BJ (cell line): ENCODE data around the gene SLC9A3. TPM values are rescaled to one million over a fixed set of nuclear protein-coding genes. Genes with fewer than 3 reads are reported as not detected.

Experiments used
- CTCF ChIA-PET: fragments of 350-600 bp; formaldehyde crosslinking; extraction: SDS; loops from one replicate; lab custom pipeline; 2021; ENCODE audit warnings: antibody characterized with exemption, inconsistent platforms; lab: Yijun Ruan, JAX
- POLR2A ChIA-PET: fragments of 300-600 bp; sonication (Branson Sonifier 250); formaldehyde crosslinking; extraction: SDS; loops from one replicate; lab custom pipeline; 2021; ENCODE audit warnings: antibody characterized with exemption; lab: Charles Lee
- DNase-seq: peaks from one replicate; pipeline ENCODE4 v3.0.0-alpha.2; 2011; ENCODE audit warnings: low read depth
- H3K27me3 ChIP-seq: 2 replicates; pipeline ENCODE4 v1.6.0; 2011; ENCODE audit warnings: low read length; ENCODE audit not compliant: control insufficient read depth, insufficient read depth
- H3K36me3 ChIP-seq: 2 replicates; pipeline ENCODE4 v1.5.1; 2011; ENCODE audit warnings: low read length; ENCODE audit not compliant: control insufficient read depth, insufficient read depth
- H3K4me3 ChIP-seq: 2 replicates; pipeline ENCODE4 v1.5.1; 2011; ENCODE audit warnings: low read depth, mild to moderate bottlenecking, control low read depth, low read length
- polyA plus RNA-seq: library from polyadenylated mRNA; depleted of rRNA; stranded (reverse); fragments of >200 nt; gene quantifications from 2 replicates; pipeline ENCODE4 v1.2.3, GENCODE V29; 2011
- TF ChIP-seq, protein P1 (sequence below): IDR thresholded peaks from 2 replicates; pipeline ENCODE4 v1.5.1; 2011; ENCODE audit warnings: low read depth, mild to moderate bottlenecking, control low read depth, inconsistent platforms, low read length, moderate library complexity; ENCODE audit not compliant: insufficient read depth

Gene SLC9A3
- polyA plus RNA-seq, 1 experiment = 1.2 TPM

DNA sequence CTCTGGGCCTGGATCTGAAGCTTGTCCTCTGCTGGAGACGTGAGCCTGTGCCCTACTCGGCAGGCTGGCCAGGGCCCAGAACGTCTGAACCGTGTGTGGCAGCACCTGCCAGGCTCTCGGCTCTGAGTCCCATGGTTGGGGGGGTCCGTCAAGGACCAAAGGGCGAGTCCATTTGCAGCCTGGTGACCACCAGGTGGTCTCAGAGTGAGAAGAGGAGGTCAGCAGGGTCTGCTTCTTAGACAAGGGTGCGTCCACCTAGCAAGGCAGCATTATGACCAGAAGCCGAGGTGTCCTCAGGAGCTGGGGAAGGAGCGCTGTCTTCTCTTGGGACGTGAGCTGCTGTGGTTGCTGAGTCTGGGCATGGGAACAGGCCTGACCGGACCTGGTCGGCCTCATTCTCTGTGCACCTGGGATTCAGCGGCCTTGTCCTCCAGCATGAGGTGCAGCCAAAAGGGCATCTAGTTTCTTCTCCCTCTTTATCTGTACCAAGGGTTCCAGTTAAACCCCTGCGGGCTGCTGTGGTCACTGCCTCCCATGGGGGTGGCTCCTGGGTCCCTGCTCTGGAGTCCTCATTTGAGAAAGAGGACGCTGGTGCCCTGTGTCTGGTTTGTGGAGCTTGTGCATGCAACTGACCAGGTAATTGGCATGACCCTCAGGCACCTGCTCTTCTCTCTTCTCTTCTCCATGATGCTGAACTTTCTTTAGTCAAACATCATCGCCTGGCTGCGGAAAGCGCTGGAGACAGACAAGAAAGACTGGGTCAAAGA is 66.9 kb downstream of the SLC9A3 start:
- H3K36me3 ChIP-seq = peaks cover 34% of the 10 kb centered on the region
- H3K4me3 ChIP-seq = no peak overlapping the region
- ChIA-PET CTCF (interaction anchor here (1.2 to 3.0 kb wide), 3 partner anchors 11 to 15 kb away, joined by 3 to 17 read pairs (median 5); no protein-coding TSS in a partner anchor), POLR2A (no interaction called here)
- DNase-seq = no peak
- H3K27me3 ChIP-seq = no peaks in the 10 kb centered on the region
- TF ChIP-seq, protein P1, sequence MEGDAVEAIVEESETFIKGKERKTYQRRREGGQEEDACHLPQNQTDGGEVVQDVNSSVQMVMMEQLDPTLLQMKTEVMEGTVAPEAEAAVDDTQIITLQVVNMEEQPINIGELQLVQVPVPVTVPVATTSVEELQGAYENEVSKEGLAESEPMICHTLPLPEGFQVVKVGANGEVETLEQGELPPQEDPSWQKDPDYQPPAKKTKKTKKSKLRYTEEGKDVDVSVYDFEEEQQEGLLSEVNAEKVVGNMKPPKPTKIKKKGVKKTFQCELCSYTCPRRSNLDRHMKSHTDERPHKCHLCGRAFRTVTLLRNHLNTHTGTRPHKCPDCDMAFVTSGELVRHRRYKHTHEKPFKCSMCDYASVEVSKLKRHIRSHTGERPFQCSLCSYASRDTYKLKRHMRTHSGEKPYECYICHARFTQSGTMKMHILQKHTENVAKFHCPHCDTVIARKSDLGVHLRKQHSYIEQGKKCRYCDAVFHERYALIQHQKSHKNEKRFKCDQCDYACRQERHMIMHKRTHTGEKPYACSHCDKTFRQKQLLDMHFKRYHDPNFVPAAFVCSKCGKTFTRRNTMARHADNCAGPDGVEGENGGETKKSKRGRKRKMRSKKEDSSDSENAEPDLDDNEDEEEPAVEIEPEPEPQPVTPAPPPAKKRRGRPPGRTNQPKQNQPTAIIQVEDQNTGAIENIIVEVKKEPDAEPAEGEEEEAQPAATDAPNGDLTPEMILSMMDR = no peak

DNA sequence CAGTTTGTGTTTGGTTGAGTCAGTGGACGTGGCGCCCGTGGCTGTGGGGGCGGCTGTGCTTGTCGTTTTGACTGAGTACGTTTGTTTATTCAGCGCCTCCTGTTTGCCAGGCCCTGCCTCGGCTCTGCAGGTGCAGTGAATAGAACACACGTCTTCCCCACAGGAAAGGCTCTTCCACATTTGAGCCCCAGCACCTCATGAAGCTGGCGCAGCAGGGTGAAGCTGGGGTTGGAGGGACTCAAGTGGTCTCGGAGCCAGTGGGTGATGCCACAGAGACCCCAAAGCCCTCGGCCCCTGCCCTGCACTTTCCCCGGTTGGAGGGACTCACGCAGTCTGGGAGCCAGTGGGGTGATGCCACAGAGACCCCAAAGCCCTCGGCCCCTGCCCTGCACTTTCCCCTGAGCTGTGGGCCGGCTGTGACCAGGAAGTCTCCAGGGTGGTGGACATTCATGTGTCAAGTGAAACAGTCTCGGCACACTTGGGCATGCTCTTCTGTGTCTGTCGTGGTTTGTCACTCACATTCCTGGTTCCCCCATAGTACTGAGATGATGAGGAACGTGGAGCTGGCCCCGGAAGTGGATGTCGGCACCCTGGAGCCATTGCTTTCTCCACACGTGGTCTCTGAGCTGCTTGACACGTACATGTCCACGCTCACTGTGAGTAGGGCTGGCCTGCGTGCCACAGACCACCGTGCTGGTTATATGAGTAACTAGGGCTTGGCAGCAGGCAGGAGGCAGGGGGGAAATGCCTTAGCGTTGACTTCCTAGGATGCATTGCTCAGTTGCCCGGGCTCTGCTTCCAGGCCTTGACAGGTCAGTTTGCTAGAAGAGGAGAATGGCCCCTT is 67.7 kb downstream of the SLC9A3 start:
- peaks cover 33% of the 10 kb centered on the region for H3K36me3 ChIP-seq
- TF ChIP-seq, protein P1 = no peak
- no peak for DNase-seq
- no peaks in the 10 kb centered on the region for H3K27me3 ChIP-seq
- CTCF ChIA-PET = interaction anchor here (1.2 to 3.0 kb wide), 3 partner anchors 10 to 16 kb away, joined by 3 to 17 read pairs (median 5); no protein-coding TSS in a partner anchor
- POLR2A ChIA-PET = no interaction called here
- H3K4me3 ChIP-seq = no peak overlapping the region

DNA sequence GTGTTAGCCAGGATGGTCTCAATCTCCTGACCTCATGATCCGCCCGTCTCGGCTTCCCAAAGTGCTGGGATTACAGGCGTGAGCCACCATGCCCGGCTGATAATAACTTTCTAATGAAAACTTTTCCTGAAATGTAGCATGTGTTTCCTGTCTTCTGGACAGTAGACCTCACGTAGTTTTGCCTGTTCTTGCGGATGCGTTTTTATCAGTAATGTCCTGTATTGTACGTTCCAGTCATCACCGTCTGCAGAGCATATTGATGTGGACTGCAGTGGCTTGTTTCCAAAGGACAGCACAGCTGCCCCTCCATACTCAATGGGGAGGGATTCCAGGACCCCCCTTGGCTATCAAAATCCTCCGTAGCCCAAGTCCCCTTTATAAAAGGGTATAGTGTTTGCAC is 68.4 kb downstream of the SLC9A3 start:
- Histone ChIP-seq H3K4me3 (no peak overlapping the region), H3K27me3 (no peaks in the 10 kb centered on the region), H3K36me3 (peaks cover 33% of the 10 kb centered on the region)
- ChIA-PET POLR2A (no interaction called here), CTCF (interaction anchor here (0.9 to 3.0 kb wide), 2 partner anchors 9 to 26 kb away, joined by 3 to 17 read pairs; no protein-coding TSS in a partner anchor)
- TF ChIP-seq, protein P1 = no peak
- DNase-seq = no peak

DNA sequence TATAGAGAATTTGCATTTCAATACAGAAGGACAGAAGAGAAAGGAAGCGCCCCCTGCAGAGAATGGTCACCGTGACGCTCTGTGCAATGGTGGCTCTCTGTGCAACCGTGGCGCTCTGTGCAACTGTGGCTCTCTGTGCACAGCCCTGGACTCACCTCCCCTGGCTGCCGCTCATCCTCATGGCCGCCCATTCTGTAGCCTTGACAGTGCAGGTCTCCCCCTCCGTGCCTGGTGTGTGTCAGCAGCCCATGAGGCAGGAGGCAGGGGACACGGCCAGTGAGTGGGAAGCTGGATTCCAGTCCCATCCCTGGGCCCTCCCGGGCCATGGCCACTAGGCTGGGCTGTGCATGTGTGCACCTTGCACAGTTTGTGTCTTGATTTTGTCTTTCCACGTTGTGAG is 69.3 kb downstream of the SLC9A3 start:
- TF ChIP-seq, protein P1 = no peak
- peaks cover 32% of the 10 kb centered on the region for H3K36me3 ChIP-seq
- no peak overlapping the region for H3K4me3 ChIP-seq
- no peak for DNase-seq
- no peaks in the 10 kb centered on the region for H3K27me3 ChIP-seq
- ChIA-PET POLR2A (no interaction called here), CTCF (interaction anchor here (0.9 to 3.0 kb wide), 2 partner anchors 8 to 25 kb away, joined by 3 to 17 read pairs; no protein-coding TSS in a partner anchor)
